ENCODE measurements around the gene CRBN.

The CRBN gene

GRCh38 chr3:3165650-3166049, 13.8 kb downstream of the CRBN start:
- DNase-seq = no peak

GRCh38 chr3:3165241-3165640, 14.2 kb downstream of the CRBN start:
- DNase-seq = no peak

GRCh38 chr3:3160826-3161225, 18.7 kb downstream of the CRBN start:
- no peak for DNase-seq

GRCh38 chr3:3157484-3157883, 22.0 kb downstream of the CRBN start:
- DNase-seq = no peak

GRCh38 chr3:3154879-3155610, 24.4 kb downstream of the CRBN start:
- no peak for DNase-seq

- no peak for DNase-seq
Measured at GRCh38 chr3:3151513-3151912, 28.0 kb downstream of the CRBN start.

- no peak for DNase-seq
Measured at GRCh38 chr3:3149560-3149959, 29.9 kb downstream of the CRBN start.

GRCh38 chr3:3145831-3146230, 33.7 kb downstream of the CRBN start:
- DNase-seq = no peak

- DNase-seq = no peak
Measured at GRCh38 chr3:3141939-3142338, 37.6 kb downstream of the CRBN start.

- no peak for DNase-seq
Measured at GRCh38 chr3:3137526-3137925, 42.0 kb downstream of the CRBN start.

- no peak for DNase-seq
Measured at GRCh38 chr3:3134750-3135448, 44.6 kb downstream of the CRBN start.

- no peak for DNase-seq
Measured at GRCh38 chr3:3133500-3133899, 46.0 kb downstream of the CRBN start.

GRCh38 chr3:3129579-3129978, 49.9 kb downstream of the CRBN start:
- DNase-seq = no peak

- no peak for DNase-seq
Measured at GRCh38 chr3:3127432-3128010, 52.0 kb downstream of the CRBN start.

GRCh38 chr3:3126477-3127431, 52.7 kb downstream of the CRBN start, which contains the start of gene TRNT1:
TSS of gene TRNT1 (plus strand) at chr3:3126940. CDS start at chr3:3129041, 2,101 bp downstream.
- peak; percentile 89 to 92 for DNase-seq

- no peak for DNase-seq
Measured at GRCh38 chr3:3125977-3126376, 53.5 kb downstream of the CRBN start.

GRCh38 chr3:3119393-3119851, 60.1 kb downstream of the CRBN start:
- DNase-seq = no peak

GRCh38 chr3:3117651-3118050, 61.8 kb downstream of the CRBN start:
- DNase-seq = no peak

GRCh38 chr3:3113042-3113709, 66.3 kb downstream of the CRBN start:
- no peak for DNase-seq

GRCh38 chr3:3110749-3111361, 68.6 kb downstream of the CRBN start:
- DNase-seq = no peak

- no peak for DNase-seq
Measured at GRCh38 chr3:3110299-3110630, 69.2 kb downstream of the CRBN start, which contains the start of gene IL5RA. TSS of gene IL5RA (minus strand) at chr3:3110374. CDS start at chr3:3104984, 5,390 bp downstream.

Measured in hippocampal formation (tissue), 2 donors.